GM12878 (cell line): Measurements from ENCODE around the gene STYXL1. TPM values are rescaled to one million over a fixed set of nuclear protein-coding genes. Genes with fewer than 3 reads are reported as not detected.
A peak's percentile ranks its signal among the peaks of the same experiment; 100 is the strongest.

Source experiments
- BCL3 ChIP-seq: IDR thresholded peaks from 2 replicates; pipeline ENCODE4 v1.6.1; 2011; ENCODE audit warnings: borderline replicate concordance, low read depth, mild to moderate bottlenecking, moderate library complexity, low read length; ENCODE audit not compliant: insufficient read depth, poor library complexity, severe bottlenecking
- CBX5 ChIP-seq: sonication (generic); IDR thresholded peaks from 2 replicates; pipeline ENCODE4 v1.6.1; 2016; ENCODE audit warnings: low read depth, moderate library complexity, mild to moderate bottlenecking, inconsistent platforms
- DPF2 ChIP-seq: fragments of 450-650 bp; IDR thresholded peaks from 2 replicates; pipeline ENCODE4 v1.6.1; 2017; ENCODE audit warnings: mild to moderate bottlenecking
- HCFC1 ChIP-seq: fragments of 150-350 bp; IDR thresholded peaks from 2 replicates; pipeline ENCODE4 v1.6.1; 2014; ENCODE audit warnings: low read length
- MXI1 ChIP-seq: fragments of 150-350 bp; IDR thresholded peaks from 2 replicates; pipeline ENCODE4 v1.6.1; 2011; ENCODE audit warnings: low read depth, mild to moderate bottlenecking, inconsistent platforms, low read length, improper control_type of control experiment
- NBN ChIP-seq: fragments of 450-650 bp; IDR thresholded peaks from 2 replicates; pipeline ENCODE4 v1.6.1; 2016
- NFYA ChIP-seq: IDR thresholded peaks from 2 replicates; pipeline ENCODE4 v1.6.1; 2011; ENCODE audit warnings: low read depth, mild to moderate bottlenecking, low read length, improper control_type of control experiment, borderline replicate concordance
- NRF1 ChIP-seq: conservative IDR thresholded peaks from 2 replicates; pipeline ENCODE4 v1.6.1; 2011; ENCODE audit warnings: mild to moderate bottlenecking, low read depth, low read length, improper control_type of control experiment
- PAX5 ChIP-seq: IDR thresholded peaks from 2 replicates; pipeline ENCODE4 v1.6.1; 2011; ENCODE audit warnings: low read depth, low read length, borderline replicate concordance
- RAD51 ChIP-seq: fragments of 450-650 bp; IDR thresholded peaks from 2 replicates; pipeline ENCODE4 v1.6.1; 2016; ENCODE audit warnings: moderate library complexity, mild to moderate bottlenecking, inconsistent platforms
- RELB ChIP-seq: fragments of 450-650 bp; IDR thresholded peaks from 2 replicates; pipeline ENCODE4 v1.6.1; 2017; ENCODE audit warnings: low read depth, mild to moderate bottlenecking, moderate library complexity
- RUNX3 ChIP-seq: IDR thresholded peaks from 2 replicates; pipeline ENCODE4 v1.6.1; 2012; ENCODE audit warnings: low read length, inconsistent platforms
- STAT3 ChIP-seq: IDR thresholded peaks from 2 replicates; pipeline ENCODE4 v1.6.1; 2011; ENCODE audit warnings: low read depth, low read length, improper control_type of control experiment
- TBL1XR1 ChIP-seq: IDR thresholded peaks from 2 replicates; pipeline ENCODE4 v1.6.1; 2012; ENCODE audit warnings: low read depth, low read length, improper control_type of control experiment
- ZNF274 ChIP-seq: IDR thresholded peaks from one replicate; pipeline ENCODE4 v1.8.0; 2011; ENCODE audit not compliant: insufficient read length, insufficient read depth
- ZNF384 ChIP-seq: IDR thresholded peaks from 2 replicates; pipeline ENCODE4 v1.6.1; 2012; ENCODE audit warnings: low read depth, mild to moderate bottlenecking, low read length, improper control_type of control experiment, borderline replicate concordance
- polyA plus RNA-seq, 11 experiments: library from polyadenylated mRNA; depleted of rRNA in 4 of 11; unstranded in 6 of 11; stranded (reverse) in 5 of 11; fragments of >200 nt; fragmentation: Nextera tagmentation in 4 of 11; fragmentation: Illumina TruSeq in 1 of 11; extraction: Ambion mirVana in 4 of 11; extraction: Trizol in 1 of 11; gene quantifications; 1 replicate in 1 of 11; 2 replicates in 10 of 11; pipeline versions ENCODE4 v1.2.1 to v1.2.3, GENCODE V29; 2011 to 2016; ENCODE audit warnings: inconsistent platforms in 2 of 11, missing spikeins in 2 of 11, low read depth in 1 of 11
- total RNA-seq, 4 experiments: library from RNA; depleted of rRNA in 3 of 4; stranded (reverse); fragments of >200 nt in 3 of 4; fragmentation: Illumina TruSeq in 1 of 4; extraction: Trizol in 1 of 4; gene quantifications; 2 replicates each; pipeline versions ENCODE4 v1.2.1 to v1.2.3, GENCODE V29; 2013 to 2021
- TF ChIP-seq, protein P1 (sequence below): fragments of 450-650 bp; IDR thresholded peaks from 2 replicates; pipeline ENCODE4 v1.6.1; 2017; ENCODE audit warnings: mild to moderate bottlenecking, moderate library complexity
- TF ChIP-seq, protein P2 (sequence below): IDR thresholded peaks from 2 replicates; pipeline ENCODE4 v1.6.1; 2012; ENCODE audit warnings: low read length, inconsistent platforms
- TF ChIP-seq, protein P3 (sequence below): fragments of 450-650 bp; formaldehyde crosslinking; IDR thresholded peaks from 2 replicates; pipeline ENCODE4 v1.4.0; 2022; ENCODE audit warnings: mild to moderate bottlenecking, moderate library complexity

STYXL1 gene
- total and polyA plus RNA-seq, 10 of the 15 experiments (the other 5 are each of a cell fraction or from before 2014, with no cell fraction given), result 18.4 to 65.9 (median 40.7) TPM

DNA sequence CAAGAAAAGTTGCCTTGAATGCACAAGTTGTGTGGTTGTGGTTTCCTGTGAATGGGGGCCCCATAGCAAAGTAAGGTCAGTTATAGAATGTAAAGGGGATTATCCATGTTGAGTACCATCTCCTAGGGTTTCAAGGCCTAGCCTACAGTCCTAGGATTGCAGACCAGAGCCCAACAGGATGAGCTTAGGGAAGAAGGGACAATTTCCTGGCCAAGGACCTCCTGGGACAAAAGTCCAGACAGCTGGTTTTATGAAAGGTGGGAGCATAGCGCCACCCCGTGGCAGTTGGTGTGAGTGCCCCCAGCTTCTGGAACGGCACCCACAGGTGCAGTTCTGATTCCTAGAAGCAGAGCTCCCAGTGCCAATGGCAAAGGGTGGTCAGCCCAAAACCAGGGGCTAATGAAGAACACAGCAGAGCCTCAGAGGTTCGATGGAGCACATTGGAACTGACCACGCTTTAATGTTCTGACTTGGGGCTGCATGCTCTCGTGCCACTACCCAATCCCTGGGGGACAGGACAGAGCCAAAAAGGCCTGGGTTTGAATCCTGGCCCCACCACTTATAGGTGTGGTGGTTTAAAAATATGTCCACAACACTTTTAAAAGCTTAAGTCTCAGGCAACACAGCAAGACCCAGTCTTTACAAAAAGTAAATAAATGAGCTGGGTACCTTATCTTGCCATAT lies 27.6 kb downstream of the STYXL1 start (continued):
- no peak for TF ChIP-seq NRF1
- TF ChIP-seq NBN, result 0 out of 2 replicates have a peak, but pooled peaks have one; percentile 49
- TF ChIP-seq HCFC1, result no peak
- TF ChIP-seq BCL3, result no peak
- no peak for TF ChIP-seq MXI1
- TF ChIP-seq TBL1XR1, result no peak
- TF ChIP-seq, protein P1, sequence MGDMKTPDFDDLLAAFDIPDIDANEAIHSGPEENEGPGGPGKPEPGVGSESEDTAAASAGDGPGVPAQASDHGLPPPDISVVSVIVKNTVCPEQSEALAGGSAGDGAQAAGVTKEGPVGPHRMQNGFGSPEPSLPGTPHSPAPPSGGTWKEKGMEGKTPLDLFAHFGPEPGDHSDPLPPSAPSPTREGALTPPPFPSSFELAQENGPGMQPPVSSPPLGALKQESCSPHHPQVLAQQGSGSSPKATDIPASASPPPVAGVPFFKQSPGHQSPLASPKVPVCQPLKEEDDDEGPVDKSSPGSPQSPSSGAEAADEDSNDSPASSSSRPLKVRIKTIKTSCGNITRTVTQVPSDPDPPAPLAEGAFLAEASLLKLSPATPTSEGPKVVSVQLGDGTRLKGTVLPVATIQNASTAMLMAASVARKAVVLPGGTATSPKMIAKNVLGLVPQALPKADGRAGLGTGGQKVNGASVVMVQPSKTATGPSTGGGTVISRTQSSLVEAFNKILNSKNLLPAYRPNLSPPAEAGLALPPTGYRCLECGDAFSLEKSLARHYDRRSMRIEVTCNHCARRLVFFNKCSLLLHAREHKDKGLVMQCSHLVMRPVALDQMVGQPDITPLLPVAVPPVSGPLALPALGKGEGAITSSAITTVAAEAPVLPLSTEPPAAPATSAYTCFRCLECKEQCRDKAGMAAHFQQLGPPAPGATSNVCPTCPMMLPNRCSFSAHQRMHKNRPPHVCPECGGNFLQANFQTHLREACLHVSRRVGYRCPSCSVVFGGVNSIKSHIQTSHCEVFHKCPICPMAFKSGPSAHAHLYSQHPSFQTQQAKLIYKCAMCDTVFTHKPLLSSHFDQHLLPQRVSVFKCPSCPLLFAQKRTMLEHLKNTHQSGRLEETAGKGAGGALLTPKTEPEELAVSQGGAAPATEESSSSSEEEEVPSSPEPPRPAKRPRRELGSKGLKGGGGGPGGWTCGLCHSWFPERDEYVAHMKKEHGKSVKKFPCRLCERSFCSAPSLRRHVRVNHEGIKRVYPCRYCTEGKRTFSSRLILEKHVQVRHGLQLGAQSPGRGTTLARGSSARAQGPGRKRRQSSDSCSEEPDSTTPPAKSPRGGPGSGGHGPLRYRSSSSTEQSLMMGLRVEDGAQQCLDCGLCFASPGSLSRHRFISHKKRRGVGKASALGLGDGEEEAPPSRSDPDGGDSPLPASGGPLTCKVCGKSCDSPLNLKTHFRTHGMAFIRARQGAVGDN, result no peak
- TF ChIP-seq ZNF384, result no peak
- TF ChIP-seq RAD51, result no peak
- TF ChIP-seq DPF2, result peak; percentile 22; the same call in 1 of the 2 replicates
- no peak for TF ChIP-seq ZNF274
- peak; percentile 37; the same call in 1 of the 2 replicates for TF ChIP-seq RELB
- TF ChIP-seq CBX5, result no peak
- TF ChIP-seq STAT3, result no peak
- TF ChIP-seq, protein P2, sequence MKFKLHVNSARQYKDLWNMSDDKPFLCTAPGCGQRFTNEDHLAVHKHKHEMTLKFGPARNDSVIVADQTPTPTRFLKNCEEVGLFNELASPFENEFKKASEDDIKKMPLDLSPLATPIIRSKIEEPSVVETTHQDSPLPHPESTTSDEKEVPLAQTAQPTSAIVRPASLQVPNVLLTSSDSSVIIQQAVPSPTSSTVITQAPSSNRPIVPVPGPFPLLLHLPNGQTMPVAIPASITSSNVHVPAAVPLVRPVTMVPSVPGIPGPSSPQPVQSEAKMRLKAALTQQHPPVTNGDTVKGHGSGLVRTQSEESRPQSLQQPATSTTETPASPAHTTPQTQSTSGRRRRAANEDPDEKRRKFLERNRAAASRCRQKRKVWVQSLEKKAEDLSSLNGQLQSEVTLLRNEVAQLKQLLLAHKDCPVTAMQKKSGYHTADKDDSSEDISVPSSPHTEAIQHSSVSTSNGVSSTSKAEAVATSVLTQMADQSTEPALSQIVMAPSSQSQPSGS, result no peak
- TF ChIP-seq, protein P3, sequence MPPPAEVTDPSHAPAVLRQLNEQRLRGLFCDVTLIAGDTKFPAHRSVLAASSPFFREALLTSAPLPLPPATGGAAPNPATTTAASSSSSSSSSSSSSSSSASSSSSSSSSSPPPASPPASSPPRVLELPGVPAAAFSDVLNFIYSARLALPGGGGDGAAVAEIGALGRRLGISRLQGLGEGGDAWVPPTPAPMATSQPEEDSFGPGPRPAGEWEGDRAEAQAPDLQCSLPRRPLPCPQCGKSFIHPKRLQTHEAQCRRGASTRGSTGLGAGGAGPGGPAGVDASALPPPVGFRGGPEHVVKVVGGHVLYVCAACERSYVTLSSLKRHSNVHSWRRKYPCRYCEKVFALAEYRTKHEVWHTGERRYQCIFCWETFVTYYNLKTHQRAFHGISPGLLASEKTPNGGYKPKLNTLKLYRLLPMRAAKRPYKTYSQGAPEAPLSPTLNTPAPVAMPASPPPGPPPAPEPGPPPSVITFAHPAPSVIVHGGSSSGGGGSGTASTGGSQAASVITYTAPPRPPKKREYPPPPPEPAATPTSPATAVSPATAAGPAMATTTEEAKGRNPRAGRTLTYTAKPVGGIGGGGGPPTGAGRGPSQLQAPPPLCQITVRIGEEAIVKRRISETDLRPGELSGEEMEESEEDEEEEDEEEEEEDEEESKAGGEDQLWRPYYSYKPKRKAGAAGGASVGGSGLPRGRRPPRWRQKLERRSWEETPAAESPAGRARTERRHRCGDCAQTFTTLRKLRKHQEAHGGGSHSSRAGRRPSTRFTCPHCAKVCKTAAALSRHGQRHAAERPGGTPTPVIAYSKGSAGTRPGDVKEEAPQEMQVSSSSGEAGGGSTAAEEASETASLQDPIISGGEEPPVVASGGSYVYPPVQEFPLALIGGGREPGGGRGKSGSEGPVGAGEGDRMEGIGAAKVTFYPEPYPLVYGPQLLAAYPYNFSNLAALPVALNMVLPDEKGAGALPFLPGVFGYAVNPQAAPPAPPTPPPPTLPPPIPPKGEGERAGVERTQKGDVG (CRISPR knock-in tag), result no peak
- TF ChIP-seq NFYA, result no peak
- TF ChIP-seq PAX5, result no peak
- peak; percentile 95 for TF ChIP-seq RUNX3
